Keratinocyte (primary cell): ENCODE data around the gene SSUH2. TPM values are rescaled to one million over a fixed set of nuclear protein-coding genes. Genes with fewer than 3 reads are reported as not detected.

Experiments
- DNase-seq: peaks from one replicate; pipeline ENCODE4 v3.0.0-alpha.2; 2011; ENCODE audit warnings: low read depth, missing footprints, low spot score
- FAIRE-seq: peaks from 2 replicates; lab custom pipeline; 2011; peaks lifted over from hg19 to GRCh38; lab: Jason Lieb, UNC
- H2AFZ ChIP-seq: 2 replicates; pipeline ENCODE4 v1.6.0; 2012; ENCODE audit warnings: low read length, control low read depth, inconsistent platforms; ENCODE audit not compliant: control insufficient read depth
- H3K27ac ChIP-seq: 2 replicates; pipeline ENCODE4 v1.5.1; 2011; ENCODE audit warnings: low read length; ENCODE audit not compliant: control insufficient read depth, insufficient read depth
- H3K27me3 ChIP-seq: 3 replicates; pipeline ENCODE4 v1.6.0; 2011; ENCODE audit warnings: low read length; ENCODE audit not compliant: control insufficient read depth, insufficient read depth; ENCODE audit errors: extremely low read depth
- H3K36me3 ChIP-seq, 2 experiments: 2 replicates in 1 of 2; 3 replicates in 1 of 2; pipeline ENCODE4 v1.5.1; 2011; ENCODE audit warnings: low read length in 2 of 2, mild to moderate bottlenecking in 1 of 2; ENCODE audit not compliant: control insufficient read depth in 2 of 2, insufficient read depth in 2 of 2; ENCODE audit errors: extremely low read depth in 1 of 2
- H3K4me1 ChIP-seq: 3 replicates; pipeline ENCODE4 v1.5.1; 2011; ENCODE audit warnings: low read length; ENCODE audit not compliant: control insufficient read depth, insufficient read depth; ENCODE audit errors: extremely low read depth
- H3K4me2 ChIP-seq: 3 replicates; pipeline ENCODE4 v1.6.0; 2011; ENCODE audit warnings: low read depth, low read length; ENCODE audit not compliant: control insufficient read depth, insufficient read depth; ENCODE audit errors: extremely low read depth
- H3K4me3 ChIP-seq, 3 experiments: fragments of 200-600 bp in 1 of 3; sonication (generic) in 1 of 3; 2 replicates in 2 of 3; 3 replicates in 1 of 3; pipeline ENCODE4 v1.5.1; 2011 to 2016; ENCODE audit warnings: low read length in 3 of 3, mild to moderate bottlenecking in 3 of 3, control low read depth in 2 of 3, inconsistent platforms in 1 of 3, low read depth in 1 of 3, mixed read lengths in 1 of 3, mixed run types in 1 of 3, moderate library complexity in 1 of 3; ENCODE audit not compliant: control insufficient read depth in 2 of 3, insufficient read depth in 2 of 3; ENCODE audit errors: extremely low read depth in 1 of 3
- H3K79me2 ChIP-seq: 2 replicates; pipeline ENCODE4 v1.6.0; 2012; ENCODE audit warnings: low read length; ENCODE audit not compliant: control insufficient read depth, insufficient read depth
- H3K9ac ChIP-seq: 3 replicates; pipeline ENCODE4 v1.6.0; 2011; ENCODE audit warnings: low read length; ENCODE audit not compliant: control insufficient read depth, insufficient read depth; ENCODE audit errors: extremely low read depth
- H3K9me1 ChIP-seq: 3 replicates; pipeline ENCODE4 v1.6.0; 2011; ENCODE audit warnings: low read length; ENCODE audit not compliant: control insufficient read depth, insufficient read depth; ENCODE audit errors: extremely low read depth
- H3K9me3 ChIP-seq: 2 replicates; pipeline ENCODE4 v1.5.1; 2012; ENCODE audit warnings: low read depth, low read length; ENCODE audit not compliant: control insufficient read depth
- H4K20me1 ChIP-seq: 3 replicates; pipeline ENCODE4 v1.6.0; 2011; ENCODE audit warnings: low read length; ENCODE audit not compliant: control insufficient read depth, insufficient read depth; ENCODE audit errors: extremely low read depth
- EZH2 ChIP-seq: IDR thresholded peaks from one replicate; pipeline ENCODE4 v1.6.1; 2012; ENCODE audit warnings: inconsistent platforms, mild to moderate bottlenecking, low read length, moderate library complexity
- dilution Hi-C: fragments of 300-500 bp; cut with MboI; formaldehyde crosslinking; loops from one replicate; pipeline ENCODE4 v1.7.0; 2020; ENCODE audit warnings: low sequenced_read_pairs; ENCODE audit not compliant: extremely low pct_ligation_motif_present
- polyA plus RNA-seq, 5 experiments: library from polyadenylated mRNA; depleted of rRNA in 3 of 5; stranded (reverse) in 3 of 5; stranded (forward) in 1 of 5; unstranded in 1 of 5; fragments of >200 nt; gene quantifications; 1 replicate in 1 of 5; 2 replicates in 3 of 5; 3 replicates in 1 of 5; pipeline versions ENCODE4 v1.2.1 to v1.2.3, GENCODE V29; 2011 to 2012; ENCODE audit warnings: missing spikeins in 2 of 5, low read depth in 1 of 5, low replicate concordance in 1 of 5
- TF ChIP-seq, protein P1 (sequence below), 3 experiments: IDR thresholded peaks in 1 of 3; conservative IDR thresholded peaks in 1 of 3; optimal IDR thresholded peaks in 1 of 3; 2 replicates in 2 of 3; 3 replicates in 1 of 3; pipeline versions ENCODE3 to v1.5.1; 2011; ENCODE audit warnings: low read length in 3 of 3, mild to moderate bottlenecking in 3 of 3, moderate library complexity in 2 of 3, control low read depth in 1 of 3, inconsistent platforms in 1 of 3; ENCODE audit not compliant: insufficient read depth in 2 of 3; ENCODE audit errors: extremely low read depth in 1 of 3

Gene SSUH2
- polyA plus RNA-seq, 1 donor (not counting 4 experiments of a cell fraction or from before 2014, with no cell fraction given), result 0.09 TPM

DNA sequence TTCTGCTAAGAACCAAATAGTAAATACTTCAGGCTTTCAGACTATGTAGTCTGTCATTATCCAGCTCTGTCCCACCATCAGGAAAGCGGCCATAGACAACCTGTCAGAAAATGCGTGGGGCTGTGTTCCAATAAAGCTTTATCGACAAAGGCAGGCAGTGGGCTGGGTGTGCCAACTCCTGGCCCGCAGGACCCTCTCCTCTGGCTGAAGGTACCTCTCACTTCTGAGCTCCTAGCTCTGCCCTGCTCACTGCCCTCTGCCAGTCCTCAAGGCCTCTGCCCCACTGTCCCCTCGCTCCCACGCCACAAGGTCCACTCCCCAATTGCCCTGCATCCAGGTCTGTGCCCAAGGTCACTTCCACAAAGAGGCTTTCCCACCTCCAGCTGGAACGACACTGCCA, 20.0 kb downstream of the SSUH2 start:
- Histone ChIP-seq H3K9me3 (no peaks in the 10 kb centered on the region), H2AFZ (no peak overlapping the region), H3K9me1 (no peaks in the 10 kb centered on the region), H3K27me3 (peaks cover 3% of the 10 kb centered on the region), H3K9ac (no peak overlapping the region), H3K36me3 (no peaks in the 10 kb centered on the region), H3K79me2 (no peaks in the 10 kb centered on the region), H3K4me3 (no peak overlapping the region), H4K20me1 (no peaks in the 10 kb centered on the region), H3K4me1 (peaks cover 12% of the 10 kb centered on the region), H3K4me2 (no peak overlapping the region), H3K27ac (no peak overlapping the region)
- dilution Hi-C loops, result no loop called here
- DNase-seq (no peak), FAIRE-seq (no peak)
- TF ChIP-seq, protein P1, sequence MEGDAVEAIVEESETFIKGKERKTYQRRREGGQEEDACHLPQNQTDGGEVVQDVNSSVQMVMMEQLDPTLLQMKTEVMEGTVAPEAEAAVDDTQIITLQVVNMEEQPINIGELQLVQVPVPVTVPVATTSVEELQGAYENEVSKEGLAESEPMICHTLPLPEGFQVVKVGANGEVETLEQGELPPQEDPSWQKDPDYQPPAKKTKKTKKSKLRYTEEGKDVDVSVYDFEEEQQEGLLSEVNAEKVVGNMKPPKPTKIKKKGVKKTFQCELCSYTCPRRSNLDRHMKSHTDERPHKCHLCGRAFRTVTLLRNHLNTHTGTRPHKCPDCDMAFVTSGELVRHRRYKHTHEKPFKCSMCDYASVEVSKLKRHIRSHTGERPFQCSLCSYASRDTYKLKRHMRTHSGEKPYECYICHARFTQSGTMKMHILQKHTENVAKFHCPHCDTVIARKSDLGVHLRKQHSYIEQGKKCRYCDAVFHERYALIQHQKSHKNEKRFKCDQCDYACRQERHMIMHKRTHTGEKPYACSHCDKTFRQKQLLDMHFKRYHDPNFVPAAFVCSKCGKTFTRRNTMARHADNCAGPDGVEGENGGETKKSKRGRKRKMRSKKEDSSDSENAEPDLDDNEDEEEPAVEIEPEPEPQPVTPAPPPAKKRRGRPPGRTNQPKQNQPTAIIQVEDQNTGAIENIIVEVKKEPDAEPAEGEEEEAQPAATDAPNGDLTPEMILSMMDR (optimal IDR thresholded peaks at IDR 0.05 in 1 of 3, IDR thresholded peaks at IDR 0.05 in 1 of 3, conservative IDR thresholded peaks at IDR 0.05 in 1 of 3; ENCODE audit: extremely low read depth in 1 of 3, insufficient read depth in 2 of 3, low read length in 3 of 3), result no peak
- TF ChIP-seq EZH2, result no peak

DNA sequence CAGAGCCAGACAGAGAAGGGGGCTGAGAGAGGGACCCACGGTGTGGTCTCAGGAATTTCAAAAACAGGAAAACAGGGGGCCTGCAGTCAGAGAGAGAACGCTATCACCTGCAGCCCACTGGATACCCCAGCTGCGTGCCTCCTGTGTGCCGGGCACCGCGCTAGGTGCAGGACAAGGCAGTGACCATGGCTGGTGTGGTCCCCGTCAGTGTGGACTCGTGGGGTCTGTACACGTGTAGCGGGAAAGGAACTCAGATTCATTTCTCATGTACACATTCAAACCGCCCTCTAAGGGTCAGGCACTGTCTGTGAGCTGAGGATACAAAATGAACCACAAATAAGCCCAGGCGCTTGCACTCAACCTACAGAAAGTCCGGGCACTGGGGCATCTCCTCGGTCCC, 20.9 kb downstream of the SSUH2 start:
- no peaks in the 10 kb centered on the region for H3K79me2 ChIP-seq
- FAIRE-seq, result no peak
- H2AFZ ChIP-seq, result no peak overlapping the region
- peaks cover 5% of the 10 kb centered on the region for H3K4me1 ChIP-seq
- dilution Hi-C loops, result no loop called here
- no peaks in the 10 kb centered on the region for H4K20me1 ChIP-seq
- no peaks in the 10 kb centered on the region for H3K36me3 ChIP-seq
- no peak for DNase-seq
- peaks cover 3% of the 10 kb centered on the region for H3K27me3 ChIP-seq
- no peak overlapping the region for H3K9ac ChIP-seq
- TF ChIP-seq, protein P1 (optimal IDR thresholded peaks at IDR 0.05 in 1 of 3, IDR thresholded peaks at IDR 0.05 in 1 of 3, conservative IDR thresholded peaks at IDR 0.05 in 1 of 3; ENCODE audit: extremely low read depth in 1 of 3, insufficient read depth in 2 of 3, low read length in 3 of 3), result no peak
- TF ChIP-seq EZH2, result no peak
- no peak overlapping the region for H3K27ac ChIP-seq
- no peak overlapping the region for H3K4me2 ChIP-seq
- no peak overlapping the region for H3K4me3 ChIP-seq
- no peaks in the 10 kb centered on the region for H3K9me3 ChIP-seq
- H3K9me1 ChIP-seq, result no peaks in the 10 kb centered on the region
